PC-3 (cell line): ENCODE data around the gene CLMP. TPM values are rescaled to one million over a fixed set of nuclear protein-coding genes. Genes with fewer than 3 reads are reported as not detected.

Experiments
- ATAC-seq: fragments of 200-7000 bp; cut with Tn5 transposase; 2 replicates; pipeline ENCODE4 v1.9.1; 2020; ENCODE audit warnings: mild to moderate bottlenecking, moderate library complexity
- BruUV-seq: library from RNA; stranded (reverse); fragments of 400-500 nt; replicated peaks from 2 replicates; lab custom pipeline; 2021; lab: Mats Ljungman, UMichigan
- CTCF ChIA-PET: fragments of 300-600 bp; sonication (Branson Sonifier 250); formaldehyde crosslinking; loops from one replicate; lab custom pipeline; 2022; ENCODE audit warnings: antibody characterized with exemption; lab: Charles Lee
- POLR2A ChIA-PET: fragments of 300-600 bp; sonication (Branson Sonifier 250); formaldehyde crosslinking; loops from one replicate; lab custom pipeline; 2022; ENCODE audit warnings: antibody characterized with exemption; ENCODE audit not compliant: unreplicated experiment; lab: Charles Lee
- DNase-seq: peaks from one replicate; pipeline ENCODE4 v3.0.0-alpha.2; 2015
- H2AFZ ChIP-seq: fragments of 300-600 bp; sonication (generic); 2 replicates; pipeline ENCODE4 v1.6.0; 2016; ENCODE audit warnings: antibody characterized with exemption, low read length
- H3F3A ChIP-seq: fragments of 300-600 bp; sonication (generic); one replicate; pipeline ENCODE4 v1.6.0; 2017; ENCODE audit warnings: antibody characterized with exemption, low read length, control low read depth, mild to moderate bottlenecking; ENCODE audit not compliant: unreplicated experiment
- H3K27ac ChIP-seq: fragments of 300-600 bp; sonication (generic); 2 replicates; pipeline ENCODE4 v1.5.1; 2016; ENCODE audit warnings: mild to moderate bottlenecking, low read length
- H3K27me3 ChIP-seq: fragments of 300-600 bp; sonication (generic); 2 replicates; pipeline ENCODE4 v1.6.1; 2016; ENCODE audit warnings: low read length, mixed read lengths
- H3K36me3 ChIP-seq: fragments of 300-600 bp; sonication (generic); 2 replicates; pipeline ENCODE4 v1.6.1; 2016; ENCODE audit warnings: low read depth, mixed run types, low read length, mixed read lengths
- H3K4me1 ChIP-seq: fragments of 300-600 bp; sonication (generic); 2 replicates; pipeline ENCODE4 v1.5.1; 2016; ENCODE audit warnings: low read length; ENCODE audit not compliant: insufficient read depth
- H3K4me2 ChIP-seq: fragments of 300-600 bp; sonication (generic); 2 replicates; pipeline ENCODE4 v1.6.0; 2016; ENCODE audit warnings: low read length
- H3K4me3 ChIP-seq: fragments of 300-600 bp; sonication (generic); 2 replicates; pipeline ENCODE4 v1.5.1; 2016; ENCODE audit warnings: mild to moderate bottlenecking, low read length, mixed read lengths
- H3K79me2 ChIP-seq: fragments of 300-600 bp; sonication (generic); 2 replicates; pipeline ENCODE4 v1.6.1; 2017; ENCODE audit warnings: low read length, mixed read lengths
- H3K9ac ChIP-seq: fragments of 300-600 bp; sonication (generic); 2 replicates; pipeline ENCODE4 v1.6.0; 2016; ENCODE audit warnings: mild to moderate bottlenecking, low read length
- H3K9me2 ChIP-seq: fragments of 300-600 bp; sonication (generic); replicated peaks from 2 replicates; pipeline ENCODE4 v1.6.1; 2016; ENCODE audit warnings: mixed run types, low read length, mixed read lengths
- H3K9me3 ChIP-seq: fragments of 300-600 bp; sonication (generic); 2 replicates; pipeline ENCODE4 v1.6.1; 2016; ENCODE audit warnings: low read length, mixed read lengths
- H4K20me1 ChIP-seq: fragments of 300-600 bp; sonication (generic); 2 replicates; pipeline ENCODE4 v1.6.1; 2016; ENCODE audit warnings: low read length, mixed read lengths
- CTCF ChIP-seq: fragments of 300-600 bp; sonication (generic); conservative IDR thresholded peaks from 2 replicates; pipeline ENCODE4 v1.5.1; 2017; ENCODE audit warnings: antibody characterized with exemption, low read depth, mild to moderate bottlenecking, low read length
- EZH2 ChIP-seq: fragments of 300-600 bp; sonication (generic); IDR thresholded peaks from one replicate; pipeline ENCODE4 v1.6.1; 2017; ENCODE audit warnings: antibody characterized with exemption, mild to moderate bottlenecking, low read length; ENCODE audit not compliant: unreplicated experiment
- EZH2phosphoT487 ChIP-seq: fragments of 300-600 bp; sonication (generic); IDR thresholded peaks from 2 replicates; pipeline ENCODE4 v1.6.1; 2018; ENCODE audit warnings: mild to moderate bottlenecking, antibody characterized with exemption, low read length, borderline replicate concordance
- intact Hi-C: fragments of 100-400 bp; cut with micrococcal nuclease; formaldehyde crosslinking; loops from 2 replicates; pipeline ENCODE4 v1.9.0; 2023
- total RNA-seq: library from RNA; depleted of rRNA; stranded (reverse); fragments of >200 nt; gene quantifications from 2 replicates; pipeline ENCODE4 v1.2.3, GENCODE V29; 2014

Gene CLMP
- total RNA-seq, 1 experiment from 2014 or later: 30.4 TPM

- no peak for DNase-seq
- Histone ChIP-seq H4K20me1 (no peaks in the 10 kb centered on the region), H3K4me1 (no peaks in the 10 kb centered on the region), H3K9me3 (no peaks in the 10 kb centered on the region), H3K27ac (no peak overlapping the region), H3K4me3 (no peak overlapping the region), H3K9me2 (no peaks in the 10 kb centered on the region), H3K9ac (no peak overlapping the region), H3K36me3 (no peaks in the 10 kb centered on the region), H3K27me3 (no peaks in the 10 kb centered on the region), H3K79me2 (no peaks in the 10 kb centered on the region), H2AFZ (no peak overlapping the region), H3F3A (no peaks in the 10 kb centered on the region), H3K4me2 (no peak overlapping the region)
- ChIA-PET POLR2A (no interaction called here), CTCF (no interaction called here)
- intact Hi-C loops: no loop called here
- ATAC-seq: no peak
- no TSS peak for BruUV-seq
- no peak for TF ChIP-seq EZH2
- no peak for TF ChIP-seq CTCF
- no peak for TF ChIP-seq EZH2phosphoT487
Measured at GRCh38 chr11:123034597-123034996, 160.5 kb downstream of the CLMP start.

GRCh38 chr11:123033895-123034294 lies 161.2 kb downstream of the CLMP start:
- H3K36me3 ChIP-seq: no peaks in the 10 kb centered on the region
- no peak overlapping the region for H3K9ac ChIP-seq
- H2AFZ ChIP-seq: no peak overlapping the region
- ChIA-PET POLR2A (no interaction called here), CTCF (no interaction called here)
- no TSS peak for BruUV-seq
- no peak overlapping the region for H3K4me2 ChIP-seq
- H3K9me3 ChIP-seq: no peaks in the 10 kb centered on the region
- DNase-seq (no peak), ATAC-seq (no peak)
- no peaks in the 10 kb centered on the region for H3K27me3 ChIP-seq
- H3K79me2 ChIP-seq: no peaks in the 10 kb centered on the region
- no peaks in the 10 kb centered on the region for H4K20me1 ChIP-seq
- H3K9me2 ChIP-seq: no peaks in the 10 kb centered on the region
- no peak overlapping the region for H3K27ac ChIP-seq
- H3F3A ChIP-seq: no peaks in the 10 kb centered on the region
- H3K4me3 ChIP-seq: no peak overlapping the region
- H3K4me1 ChIP-seq: no peaks in the 10 kb centered on the region
- intact Hi-C loops: no loop called here
- no peak for TF ChIP-seq CTCF
- TF ChIP-seq EZH2phosphoT487: no peak
- no peak for TF ChIP-seq EZH2

- Histone ChIP-seq H3K36me3 (no peaks in the 10 kb centered on the region), H3K9me3 (no peaks in the 10 kb centered on the region), H3F3A (no peaks in the 10 kb centered on the region), H3K4me3 (no peak overlapping the region), H3K79me2 (no peaks in the 10 kb centered on the region), H3K27ac (no peak overlapping the region), H3K4me2 (no peak overlapping the region), H2AFZ (no peak overlapping the region), H3K4me1 (no peaks in the 10 kb centered on the region), H3K27me3 (no peaks in the 10 kb centered on the region), H3K9ac (no peak overlapping the region), H4K20me1 (no peaks in the 10 kb centered on the region), H3K9me2 (no peaks in the 10 kb centered on the region)
- no peak for TF ChIP-seq EZH2phosphoT487
- no peak for TF ChIP-seq CTCF
- no peak for TF ChIP-seq EZH2
- no TSS peak for BruUV-seq
- CTCF ChIA-PET: no interaction called here
- DNase-seq (no peak), ATAC-seq (no peak)
- POLR2A ChIA-PET: no interaction called here
- intact Hi-C loops: no loop called here
Measured at GRCh38 chr11:123030517-123030916, 164.5 kb downstream of the CLMP start.
